ENCODE results near the gene PADI6. TPM values are rescaled to one million over a fixed set of nuclear protein-coding genes. Genes with fewer than 3 reads are reported as not detected.

Gene PADI6
- total and polyA plus RNA-seq, 4 donors = not detected

DNA sequence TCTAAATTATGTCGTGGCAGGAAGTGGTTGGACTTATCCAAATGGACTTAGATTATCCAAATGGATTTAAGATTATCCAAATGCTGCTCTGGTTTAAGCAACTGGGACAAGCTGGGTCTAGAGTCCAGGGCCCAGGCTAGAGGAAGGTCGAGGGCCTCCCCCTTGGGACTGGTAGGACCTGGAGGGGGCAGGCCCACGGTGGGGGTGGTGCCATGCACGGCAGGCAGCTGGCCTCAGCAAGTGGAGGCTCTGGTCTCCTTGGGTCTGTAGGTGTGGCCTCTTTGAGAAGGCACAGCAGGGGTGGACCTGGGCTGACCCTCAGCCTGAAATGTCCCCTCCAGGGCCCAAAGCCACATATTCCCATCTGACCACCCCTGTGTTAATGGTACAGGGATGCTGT lies 29.8 kb downstream of the PADI6 start:
- ATAC-seq (ENCODE audit: insufficient read depth, low FRiP score) = no peak
- no peaks in the 10 kb centered on the region for H3K27me3 ChIP-seq (ENCODE audit: control insufficient read depth in 3 of 3, insufficient read depth in 3 of 3, low read length in 2 of 3)

DNA sequence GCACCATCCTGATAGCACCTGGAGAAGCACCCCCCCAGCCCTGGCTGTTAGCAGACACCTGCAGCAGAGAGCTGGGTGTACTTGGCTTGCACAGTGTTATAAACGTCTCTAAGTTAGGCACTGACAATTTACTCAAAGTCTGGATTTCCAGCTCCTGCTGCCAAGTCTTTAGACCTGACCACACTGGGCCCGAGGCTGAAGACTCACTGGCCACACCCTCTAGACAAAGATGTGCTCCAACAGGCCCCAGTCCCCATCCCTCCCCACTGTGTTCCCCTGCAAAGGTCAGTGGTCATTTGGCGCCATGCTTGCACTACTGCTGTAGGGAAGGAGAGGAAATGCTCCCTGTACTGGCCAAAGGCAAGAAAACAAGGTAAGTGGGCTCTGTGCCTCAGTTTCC lies 31.1 kb downstream of the PADI6 start:
- Histone ChIP-seq H3K9ac (ENCODE audit: insufficient read depth in 1 of 2, low read length in 2 of 2) (no peak overlapping the region), H3K4me1 (ENCODE audit: control insufficient read depth in 5 of 5, insufficient read depth in 5 of 5, low read length in 5 of 5) (peaks cover 0 to 4% (median 0%) of the 10 kb centered on the region in 5 donors), H3K36me3 (ENCODE audit: control insufficient read depth in 4 of 4, insufficient read depth in 4 of 4, low read length in 4 of 4) (peaks cover 0 to 4% (median 0%) of the 10 kb centered on the region in 4 donors), H3K9me3 (ENCODE audit: control insufficient read depth in 4 of 4, insufficient read depth in 3 of 4, low read length in 3 of 4) (no peaks in the 10 kb centered on the region), H3K27ac (ENCODE audit: low read depth in 1 of 2, low read length in 1 of 2) (no peak overlapping the region), H3K27me3 (ENCODE audit: control insufficient read depth in 3 of 3, insufficient read depth in 3 of 3, low read length in 2 of 3) (no peaks in the 10 kb centered on the region), H3K4me3 (no peak overlapping the region)
- no peak for DNase-seq
- TF ChIP-seq, protein P1, sequence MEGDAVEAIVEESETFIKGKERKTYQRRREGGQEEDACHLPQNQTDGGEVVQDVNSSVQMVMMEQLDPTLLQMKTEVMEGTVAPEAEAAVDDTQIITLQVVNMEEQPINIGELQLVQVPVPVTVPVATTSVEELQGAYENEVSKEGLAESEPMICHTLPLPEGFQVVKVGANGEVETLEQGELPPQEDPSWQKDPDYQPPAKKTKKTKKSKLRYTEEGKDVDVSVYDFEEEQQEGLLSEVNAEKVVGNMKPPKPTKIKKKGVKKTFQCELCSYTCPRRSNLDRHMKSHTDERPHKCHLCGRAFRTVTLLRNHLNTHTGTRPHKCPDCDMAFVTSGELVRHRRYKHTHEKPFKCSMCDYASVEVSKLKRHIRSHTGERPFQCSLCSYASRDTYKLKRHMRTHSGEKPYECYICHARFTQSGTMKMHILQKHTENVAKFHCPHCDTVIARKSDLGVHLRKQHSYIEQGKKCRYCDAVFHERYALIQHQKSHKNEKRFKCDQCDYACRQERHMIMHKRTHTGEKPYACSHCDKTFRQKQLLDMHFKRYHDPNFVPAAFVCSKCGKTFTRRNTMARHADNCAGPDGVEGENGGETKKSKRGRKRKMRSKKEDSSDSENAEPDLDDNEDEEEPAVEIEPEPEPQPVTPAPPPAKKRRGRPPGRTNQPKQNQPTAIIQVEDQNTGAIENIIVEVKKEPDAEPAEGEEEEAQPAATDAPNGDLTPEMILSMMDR (IDR thresholded peaks at IDR 0.05; ENCODE audit: control extremely low read depth, extremely low read depth) = no peak
- no peak for ATAC-seq (ENCODE audit: insufficient read depth, low FRiP score)
- WGBS, 2 donors = 50 to 77% methylated on average over 3 of the region's 3 CpGs

More for the DNA sequence above, 29.8 kb downstream of the PADI6 start:
- TF ChIP-seq, protein P1 (IDR thresholded peaks at IDR 0.05; ENCODE audit: control extremely low read depth, extremely low read depth) = no peak
- Histone ChIP-seq H3K4me3 (no peak overlapping the region), H3K9me3 (ENCODE audit: control insufficient read depth in 4 of 4, insufficient read depth in 3 of 4, low read length in 3 of 4) (no peaks in the 10 kb centered on the region), H3K36me3 (ENCODE audit: control insufficient read depth in 4 of 4, insufficient read depth in 4 of 4, low read length in 4 of 4) (no peaks in the 10 kb centered on the region), H3K4me1 (ENCODE audit: control insufficient read depth in 5 of 5, insufficient read depth in 5 of 5, low read length in 5 of 5) (peaks cover 0 to 4% (median 0%) of the 10 kb centered on the region in 5 donors), H3K27ac (ENCODE audit: low read depth in 1 of 2, low read length in 1 of 2) (no peak overlapping the region), H3K9ac (ENCODE audit: insufficient read depth in 1 of 2, low read length in 2 of 2) (no peak overlapping the region)
- 67 to 76% methylated on average over 4 of the region's 4 CpGs for WGBS, 2 donors
- DNase-seq = no peak

DNA sequence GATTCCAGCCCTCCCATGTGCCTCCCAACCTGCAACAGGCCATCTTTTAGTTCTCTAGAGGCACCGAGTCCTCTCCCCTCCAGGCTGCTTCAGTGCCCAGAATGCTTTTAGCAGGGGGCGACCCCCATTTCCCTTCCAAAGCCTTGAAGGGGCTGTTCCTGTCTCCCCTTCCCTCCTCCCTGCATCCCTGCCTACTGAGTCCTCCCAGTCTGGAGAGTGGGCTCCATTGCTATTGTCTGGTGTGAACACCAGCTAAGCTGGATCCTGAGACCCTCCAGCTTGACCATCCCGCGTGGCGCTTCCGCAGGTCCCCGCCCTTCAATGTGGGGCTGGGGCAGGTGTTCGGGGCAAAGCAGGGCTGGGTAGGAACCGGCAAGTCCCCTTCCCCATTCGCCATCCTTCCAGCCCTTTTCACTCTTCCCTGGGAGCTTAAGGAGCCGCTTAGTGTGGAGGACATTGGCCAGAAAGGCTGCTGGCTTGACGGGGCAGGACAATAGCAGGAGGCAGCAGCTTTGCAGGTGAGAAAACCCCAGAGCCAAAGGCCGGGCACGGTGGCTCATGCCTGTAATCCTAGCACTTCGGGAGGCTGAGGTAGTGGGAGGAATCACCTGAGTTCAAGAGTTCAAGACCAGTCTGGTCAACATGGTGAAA lies 32.2 kb downstream of the PADI6 start:
- 67 to 75% methylated on average over 15 of the region's 15 CpGs for WGBS, 2 donors
- H3K9ac ChIP-seq (ENCODE audit: insufficient read depth in 1 of 2, low read length in 2 of 2) = no peak overlapping the region
- H3K4me3 ChIP-seq = no peak overlapping the region
- peaks cover 0 to 4% (median 0%) of the 10 kb centered on the region in 5 donors for H3K4me1 ChIP-seq (ENCODE audit: control insufficient read depth in 5 of 5, insufficient read depth in 5 of 5, low read length in 5 of 5)
- no peaks in the 10 kb centered on the region for H3K9me3 ChIP-seq (ENCODE audit: control insufficient read depth in 4 of 4, insufficient read depth in 3 of 4, low read length in 3 of 4)
- H3K27me3 ChIP-seq (ENCODE audit: control insufficient read depth in 3 of 3, insufficient read depth in 3 of 3, low read length in 2 of 3) = no peaks in the 10 kb centered on the region
- H3K27ac ChIP-seq (ENCODE audit: low read depth in 1 of 2, low read length in 1 of 2) = no peak overlapping the region
- no peak for DNase-seq
- ATAC-seq (ENCODE audit: insufficient read depth, low FRiP score) = no peak
- H3K36me3 ChIP-seq (ENCODE audit: control insufficient read depth in 4 of 4, insufficient read depth in 4 of 4, low read length in 4 of 4) = peaks cover 0 to 12% (median 2%) of the 10 kb centered on the region in 4 donors
- TF ChIP-seq, protein P1 (IDR thresholded peaks at IDR 0.05; ENCODE audit: control extremely low read depth, extremely low read depth) = no peak

Data from lung (tissue), 12 donors.